Kidney (tissue), 14 donors: ENCODE results near the gene CCDC146. TPM values are rescaled to one million over a fixed set of nuclear protein-coding genes. Genes with fewer than 3 reads are reported as not detected.
A peak's percentile ranks its signal among the peaks of the same experiment; 100 is the strongest.

ENCODE experiments used
- DNase-seq, 5 donors: peaks; one replicate each; pipeline ENCODE4 v3.0.0-alpha.2; 2013 to 2020
- FAIRE-seq: peaks from 2 replicates; lab custom pipeline; 2012; peaks lifted over from hg19 to GRCh38; lab: Jason Lieb, UNC
- H3K27ac ChIP-seq, 2 donors: one replicate each; pipeline ENCODE4 v1.7.0; 2013; ENCODE audit warnings: low read depth in 2 of 2, low read length in 2 of 2, inconsistent platforms in 1 of 2
- H3K27me3 ChIP-seq: one replicate; pipeline ENCODE4 v1.7.1; 2013; ENCODE audit warnings: low read length, inconsistent platforms; ENCODE audit not compliant: control insufficient read depth, insufficient read depth
- H3K36me3 ChIP-seq, 3 donors: one replicate each; pipeline versions ENCODE4 v1.7.0 to v1.7.1; 2013; ENCODE audit warnings: low read length in 3 of 3, control low read depth in 1 of 3, inconsistent platforms in 1 of 3; ENCODE audit not compliant: insufficient read depth in 3 of 3, control insufficient read depth in 2 of 3
- H3K4me1 ChIP-seq, 3 donors: one replicate each; pipeline versions ENCODE4 v1.7.0 to v1.7.1; 2013; ENCODE audit warnings: low read length in 3 of 3, inconsistent platforms in 1 of 3, low read depth in 1 of 3; ENCODE audit not compliant: control insufficient read depth in 2 of 3, insufficient read depth in 2 of 3
- H3K4me3 ChIP-seq, 3 donors: one replicate each; pipeline versions ENCODE4 v1.7.0 to v1.8.1; 2013; ENCODE audit warnings: low read length in 3 of 3, control low read depth in 1 of 3, inconsistent platforms in 1 of 3
- H3K9ac ChIP-seq, 3 donors: one replicate each; pipeline versions ENCODE4 v1.7.0 to v1.7.1; 2013; ENCODE audit warnings: low read length in 3 of 3, control low read depth in 1 of 3, inconsistent platforms in 1 of 3
- H3K9me3 ChIP-seq, 3 donors: one replicate each; pipeline versions ENCODE4 v1.7.0 to v1.7.1; 2013; ENCODE audit warnings: low read length in 3 of 3, control low read depth in 1 of 3, inconsistent platforms in 1 of 3; ENCODE audit not compliant: control insufficient read depth in 2 of 3, insufficient read depth in 1 of 3
- CTCF ChIP-seq: IDR thresholded peaks from 3 replicates; pipeline ENCODE4 v1.5.1; 2012; ENCODE audit warnings: mild to moderate bottlenecking, moderate library complexity, borderline replicate concordance; ENCODE audit not compliant: insufficient read depth; ENCODE audit errors: extremely low read depth
- intact Hi-C: fragments of 100-400 bp; cut with DNase I; formaldehyde crosslinking; loops from one replicate; pipeline ENCODE4 v1.11.1; 2022
- polyA plus RNA-seq: library from polyadenylated mRNA; stranded (reverse); fragments of 350-450 nt; fragmentation: Illumina TruSeq; extraction: RNeasy Lipid Tissue Mini Kit (QIAGEN cat#74804); gene quantifications from one replicate; pipeline ENCODE4 v1.2.3, GENCODE V29; 2014; ENCODE audit warnings: low read depth, low replicate concordance; ENCODE audit not compliant: insufficient read depth
- total RNA-seq: library from RNA; stranded (reverse); fragmentation: NEBNext Ultra II Directional; extraction: Animal tissue kit (Norgen Biotek cat#: 25700); gene quantifications from one replicate; pipeline ENCODE4 v1.2.1, GENCODE V29; 2021
- donor health status: control.
- donor health status: control.
- donor health status: control.
- donor health status: control.
- donor health status: control.
- donor health status: DM: yes; HTN: yes; CAD: no.
- donor health status: Normal renal cell carcinoma (clear cell type).

CCDC146 gene
- total and polyA plus RNA-seq, 2 donors from 2014 or later: 8.8 to 15.4 TPM

- Histone ChIP-seq H3K9ac (no peak overlapping the region), H3K27me3 (no peaks in the 10 kb centered on the region), H3K27ac (no peak overlapping the region), H3K4me1 (peaks cover 0 to 2% (median 0%) of the 10 kb centered on the region in 3 donors), H3K4me3 (no peak overlapping the region), H3K9me3 (no peaks in the 10 kb centered on the region), H3K36me3 (no peaks in the 10 kb centered on the region)
- DNase-seq (no peak), FAIRE-seq (no peak)
- intact Hi-C loops: no loop called here
- no peak for TF ChIP-seq CTCF
Measured at GRCh38 chr7:77188731-77189437, 66.5 kb downstream of the CCDC146 start.

GRCh38 chr7:77197141-77197540, 74.7 kb downstream of the CCDC146 start:
- FAIRE-seq (no peak), DNase-seq (no peak)
- intact Hi-C loops: no loop called here
- no peak for TF ChIP-seq CTCF
- Histone ChIP-seq H3K9me3 (no peaks in the 10 kb centered on the region), H3K4me3 (peak overlapping the region; percentile 51 to 81 (median 80)), H3K36me3 (no peaks in the 10 kb centered on the region), H3K9ac (peak overlapping the region in 1 of 3 donors; percentile 13), H3K27ac (no peak overlapping the region), H3K4me1 (peaks cover 0 to 6% (median 0%) of the 10 kb centered on the region in 3 donors), H3K27me3 (no peaks in the 10 kb centered on the region)

GRCh38 chr7:77199013-77199966, 76.9 kb downstream of the CCDC146 start, which contains the start of gene FGL2:
FGL2 (minus strand) TSS chr7:77199819; CDS start chr7:77199793, 26 bp downstream.
- Histone ChIP-seq H3K4me1 (peaks cover 0 to 6% (median 0%) of the 10 kb centered on the region in 3 donors), H3K27ac (peak within 1 kb of the TSS; percentile 59 to 68), H3K4me3 (peak within 1 kb of the TSS; percentile 58 to 81 (median 80)), H3K9me3 (no peaks in the 10 kb centered on the region), H3K36me3 (no peaks in the 10 kb centered on the region), H3K27me3 (no peaks in the 10 kb centered on the region), H3K9ac (peak within 1 kb of the TSS; percentile 37 to 81 (median 65))
- DNase-seq: peak in 4 of 5 donors; percentile 26 to 86 (median 44)
- intact Hi-C loops: no loop called here
- TF ChIP-seq CTCF: no peak
- peak; percentile 21 for FAIRE-seq
